LNCAP (cell line): ENCODE measurements around the gene MLIP.

Experiments
- TF ChIP-seq, protein P1 (sequence below): fragments of 450-650 bp; IDR thresholded peaks from 2 replicates; pipeline ENCODE4 v1.5.1; 2017; ENCODE audit warnings: mild to moderate bottlenecking

MLIP gene

DNA sequence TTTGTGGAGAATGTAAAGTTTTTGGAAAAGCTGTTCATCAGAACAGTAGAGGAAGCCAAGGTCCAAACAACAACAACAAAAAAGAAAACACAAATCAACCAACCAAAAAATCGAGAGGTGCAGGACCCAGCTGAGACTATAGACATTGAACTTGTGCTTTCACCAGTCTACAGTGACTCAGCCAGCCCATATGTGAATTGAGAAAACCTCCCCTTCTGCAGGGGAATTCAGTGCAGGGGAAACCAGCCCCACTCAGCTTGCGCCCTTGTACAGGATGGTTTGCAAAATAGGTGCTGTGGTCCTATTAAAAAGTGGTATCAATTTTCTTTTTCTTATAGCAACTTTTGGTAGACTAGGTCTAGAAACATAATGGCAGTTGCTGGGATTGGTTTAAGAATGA, 21.3 kb downstream of the MLIP start:
- TF ChIP-seq, protein P1, sequence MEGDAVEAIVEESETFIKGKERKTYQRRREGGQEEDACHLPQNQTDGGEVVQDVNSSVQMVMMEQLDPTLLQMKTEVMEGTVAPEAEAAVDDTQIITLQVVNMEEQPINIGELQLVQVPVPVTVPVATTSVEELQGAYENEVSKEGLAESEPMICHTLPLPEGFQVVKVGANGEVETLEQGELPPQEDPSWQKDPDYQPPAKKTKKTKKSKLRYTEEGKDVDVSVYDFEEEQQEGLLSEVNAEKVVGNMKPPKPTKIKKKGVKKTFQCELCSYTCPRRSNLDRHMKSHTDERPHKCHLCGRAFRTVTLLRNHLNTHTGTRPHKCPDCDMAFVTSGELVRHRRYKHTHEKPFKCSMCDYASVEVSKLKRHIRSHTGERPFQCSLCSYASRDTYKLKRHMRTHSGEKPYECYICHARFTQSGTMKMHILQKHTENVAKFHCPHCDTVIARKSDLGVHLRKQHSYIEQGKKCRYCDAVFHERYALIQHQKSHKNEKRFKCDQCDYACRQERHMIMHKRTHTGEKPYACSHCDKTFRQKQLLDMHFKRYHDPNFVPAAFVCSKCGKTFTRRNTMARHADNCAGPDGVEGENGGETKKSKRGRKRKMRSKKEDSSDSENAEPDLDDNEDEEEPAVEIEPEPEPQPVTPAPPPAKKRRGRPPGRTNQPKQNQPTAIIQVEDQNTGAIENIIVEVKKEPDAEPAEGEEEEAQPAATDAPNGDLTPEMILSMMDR, result no peak

GRCh38 chr6:54133186-54133585, 21.9 kb downstream of the MLIP start:
- TF ChIP-seq, protein P1, result no peak

GRCh38 chr6:54134935-54135334, 23.7 kb downstream of the MLIP start:
- TF ChIP-seq, protein P1, result no peak

DNA sequence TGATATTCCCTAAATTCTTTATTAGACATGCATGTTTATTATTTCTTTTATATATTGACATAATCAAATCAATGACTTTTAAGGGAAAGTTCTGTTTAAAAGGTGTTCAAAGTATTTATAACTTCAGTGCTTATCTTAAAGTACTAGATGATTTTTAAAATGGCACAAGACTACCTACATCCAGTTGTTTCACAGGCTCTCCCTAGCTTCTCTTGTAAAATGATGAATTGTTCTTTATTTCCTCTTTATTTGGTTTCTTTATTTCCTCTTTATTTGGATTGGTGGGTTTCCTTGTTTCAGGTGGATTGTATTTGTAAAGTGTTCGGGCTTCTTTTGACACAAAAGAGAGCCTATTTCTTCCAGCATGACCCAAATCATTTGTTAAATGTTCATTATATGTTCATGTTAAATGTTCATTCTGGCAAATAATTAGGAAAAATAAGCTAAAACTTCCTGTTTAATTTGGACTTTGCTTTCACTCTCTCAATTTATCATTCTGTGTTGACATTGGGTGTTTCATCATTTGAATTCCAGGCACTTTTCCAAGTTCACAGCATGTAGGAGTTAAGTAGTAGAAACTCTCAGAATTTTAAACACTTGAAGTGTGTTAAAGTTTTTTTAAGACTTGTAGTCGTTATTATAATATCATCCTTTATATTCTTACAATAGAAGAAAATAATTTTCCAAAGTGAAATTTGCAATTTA, 24.6 kb downstream of the MLIP start:
- TF ChIP-seq, protein P1, result no peak

DNA sequence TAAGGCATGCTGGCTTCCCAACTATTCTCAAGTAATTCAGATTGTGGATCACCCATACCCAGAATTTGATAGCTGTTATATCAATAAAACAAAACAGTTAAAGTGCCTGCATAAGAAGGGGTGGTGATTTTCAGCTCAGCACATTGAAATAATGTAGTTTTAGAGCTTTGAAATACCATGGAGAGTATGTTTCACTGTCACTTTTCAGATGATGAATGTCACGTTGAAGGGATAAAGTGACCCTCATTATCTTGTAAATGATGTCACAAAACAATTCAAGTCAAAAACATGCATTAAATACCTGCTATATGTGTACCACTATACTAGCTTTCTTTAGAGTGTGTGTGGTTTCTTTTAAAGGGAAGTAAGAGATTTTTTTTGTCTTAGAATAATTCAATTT, 27.6 kb downstream of the MLIP start:
- TF ChIP-seq, protein P1, result no peak

- TF ChIP-seq, protein P1, result no peak
Measured at GRCh38 chr6:54140811-54141210, 29.6 kb downstream of the MLIP start.

- TF ChIP-seq, protein P1, result no peak
Measured at GRCh38 chr6:54142889-54143519, 31.8 kb downstream of the MLIP start.
